Hematopoietic multipotent progenitor cell treated with erythropoietin and hydrocortisone succinate and interleukin-3 and kit ligand, for 17 days (in vitro differentiated cells): Measurements from ENCODE around the gene PRM2.

ENCODE experiments used
- DNase-seq: peaks from one replicate; pipeline ENCODE4 v3.0.0-alpha.2; 2015; ENCODE audit warnings: low spot score

Gene PRM2

DNA sequence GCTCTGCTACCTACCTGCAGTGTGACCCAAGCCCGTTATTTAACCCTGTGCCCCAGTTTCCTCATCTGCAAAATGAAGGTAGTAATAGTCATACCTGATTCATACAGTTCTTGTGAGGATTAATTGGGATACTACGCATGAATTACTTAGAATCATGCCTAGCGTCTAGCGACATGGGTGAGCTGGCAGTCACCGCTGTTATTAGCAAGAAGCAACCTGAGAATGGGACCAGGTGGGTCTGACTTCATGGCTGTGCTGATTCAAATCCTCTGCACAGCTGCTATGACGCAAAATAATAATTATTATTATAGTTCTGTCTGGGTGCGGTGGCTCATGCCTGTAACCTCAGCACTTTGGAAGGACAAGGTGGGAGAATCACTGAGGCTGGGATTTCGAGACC is 28.1 kb downstream of the PRM2 start:
- DNase-seq: no peak

DNA sequence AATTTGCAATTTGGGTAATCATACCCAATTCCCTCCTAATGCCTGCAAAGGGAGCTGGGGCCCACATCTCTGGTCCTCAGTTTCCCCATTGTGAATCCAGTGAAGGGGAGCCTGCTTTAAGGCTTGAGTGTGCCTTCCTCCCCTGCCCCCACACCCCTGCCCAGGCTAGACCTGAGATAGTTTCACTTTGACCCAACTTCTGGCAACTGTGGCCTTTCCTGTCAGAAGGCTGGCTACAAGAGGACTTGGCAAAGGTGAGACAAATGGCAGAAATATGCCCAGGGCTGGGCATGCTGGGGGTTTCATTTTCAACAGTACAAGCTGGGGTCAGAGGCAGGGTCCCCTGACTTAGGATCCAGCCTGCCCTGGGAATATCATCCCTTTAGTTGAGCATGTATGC is 30.3 kb downstream of the PRM2 start:
- DNase-seq: no peak

DNA sequence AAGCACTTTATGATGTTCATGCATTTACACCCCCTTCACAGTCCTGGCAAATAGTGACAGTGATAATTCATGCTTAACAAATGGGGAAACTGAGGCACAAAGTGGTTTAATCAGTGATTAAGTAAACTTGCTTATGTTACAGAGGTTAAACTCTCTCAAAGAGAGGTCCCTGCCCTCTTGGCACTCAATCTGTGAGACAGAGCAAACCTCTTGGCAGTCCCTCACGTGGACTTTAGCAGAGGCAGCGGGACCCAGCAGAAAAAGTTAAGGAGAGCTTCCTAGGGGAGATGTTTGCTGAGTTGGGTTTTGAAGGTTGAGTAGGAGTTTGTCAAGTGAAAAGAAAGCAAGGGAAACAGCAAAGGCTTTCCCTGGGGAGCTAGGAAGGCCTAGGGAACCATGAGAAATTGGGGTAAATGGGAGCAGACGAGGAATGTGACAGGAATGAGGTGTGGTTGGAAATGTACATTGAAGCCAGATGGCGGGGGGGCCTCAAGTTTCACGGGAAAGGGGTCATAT is 31.0 kb downstream of the PRM2 start:
- no peak for DNase-seq

DNA sequence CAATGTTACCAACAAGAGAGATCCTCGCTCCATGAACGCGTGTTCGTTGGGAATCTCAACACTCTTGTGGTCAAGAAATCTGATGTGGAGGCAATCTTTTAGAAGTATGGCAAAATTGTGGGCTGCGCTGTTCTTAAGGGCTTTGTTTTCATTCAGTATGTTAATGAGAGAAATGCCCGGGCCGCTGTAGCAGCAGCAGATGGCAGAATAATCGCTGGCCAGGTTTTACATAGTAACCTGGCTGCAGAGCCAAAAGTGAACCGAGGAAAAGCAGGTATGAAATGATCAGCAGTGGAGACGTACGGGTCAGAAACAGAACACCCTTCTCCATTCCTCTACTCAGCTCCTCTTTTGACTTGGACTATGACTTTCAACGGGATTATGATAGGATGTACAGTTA is 33.6 kb downstream of the PRM2 start:
- no peak for DNase-seq

DNA sequence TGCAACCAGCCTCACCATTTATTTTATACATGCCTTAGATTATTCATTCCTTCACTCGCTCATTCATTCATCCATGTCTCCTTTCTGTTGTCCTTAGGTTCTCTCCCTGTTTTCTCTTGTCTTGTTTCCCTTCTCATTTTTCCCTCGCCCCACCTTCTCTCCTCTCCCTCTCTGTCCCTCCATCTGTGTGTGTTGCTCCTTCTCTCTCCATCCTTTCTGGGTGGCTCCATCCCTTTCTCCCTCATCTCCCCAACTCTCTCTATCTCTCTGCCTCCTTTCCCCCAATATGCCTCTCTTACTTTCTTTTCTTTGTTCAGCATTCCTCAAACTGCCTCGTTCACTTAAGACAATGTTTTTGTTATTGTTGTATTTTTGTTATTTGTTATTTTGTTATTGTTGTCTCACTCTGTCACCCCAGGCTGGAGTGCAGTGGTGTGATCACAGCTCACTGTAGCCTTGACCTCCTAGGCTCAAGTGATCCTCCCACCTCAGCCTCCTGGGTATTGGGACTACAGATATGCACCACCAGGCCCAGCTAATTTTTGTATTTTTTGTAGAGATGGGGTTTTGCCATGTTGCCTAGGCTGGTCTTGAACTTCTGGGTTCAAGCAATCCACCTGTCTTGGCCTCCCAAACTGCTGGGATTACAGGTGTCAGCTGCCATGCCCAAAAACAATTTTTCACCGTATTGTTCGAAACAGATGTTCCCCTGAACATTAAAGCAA is 34.6 kb downstream of the PRM2 start:
- no peak for DNase-seq

DNA sequence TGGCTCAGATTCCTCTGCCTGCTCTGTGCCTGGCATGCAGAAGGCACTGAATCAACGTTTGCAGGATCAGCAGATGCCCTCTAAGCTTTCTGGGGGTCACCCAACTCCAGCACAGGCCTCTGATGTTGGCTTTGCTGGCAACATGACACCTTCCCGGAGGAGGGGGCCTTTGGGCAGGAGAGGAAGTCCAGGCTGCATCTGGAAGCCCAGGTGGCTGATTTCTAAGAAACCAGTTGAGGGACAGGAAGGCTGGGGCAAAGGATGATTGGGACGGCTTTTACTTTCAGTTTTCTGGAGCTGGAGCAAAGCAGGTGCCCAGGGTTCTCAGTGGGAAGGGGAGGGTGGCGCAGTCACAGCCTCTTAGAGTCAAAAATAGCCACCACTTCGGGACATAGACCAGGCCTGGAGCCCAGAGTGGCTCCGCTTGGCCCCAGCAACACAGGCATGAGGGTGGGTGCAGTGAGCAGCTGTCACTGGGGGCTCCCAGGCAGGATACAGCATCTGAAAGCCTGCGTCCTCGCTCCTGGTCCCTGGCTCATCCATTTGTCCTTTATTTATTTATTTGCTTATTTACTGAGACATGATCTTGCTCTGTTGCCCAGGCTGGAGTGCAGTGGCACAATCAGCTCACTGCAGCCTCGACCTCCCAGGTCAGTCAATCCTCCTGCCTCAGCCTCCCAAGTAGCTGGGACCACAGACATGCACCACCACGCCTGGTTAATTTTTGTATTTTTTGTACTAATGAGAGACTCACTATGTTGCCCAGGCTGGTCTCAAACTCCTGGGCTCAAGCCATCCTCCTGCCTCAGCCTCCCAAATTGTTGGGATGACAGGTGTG is 35.4 kb downstream of the PRM2 start:
- no peak for DNase-seq

DNA sequence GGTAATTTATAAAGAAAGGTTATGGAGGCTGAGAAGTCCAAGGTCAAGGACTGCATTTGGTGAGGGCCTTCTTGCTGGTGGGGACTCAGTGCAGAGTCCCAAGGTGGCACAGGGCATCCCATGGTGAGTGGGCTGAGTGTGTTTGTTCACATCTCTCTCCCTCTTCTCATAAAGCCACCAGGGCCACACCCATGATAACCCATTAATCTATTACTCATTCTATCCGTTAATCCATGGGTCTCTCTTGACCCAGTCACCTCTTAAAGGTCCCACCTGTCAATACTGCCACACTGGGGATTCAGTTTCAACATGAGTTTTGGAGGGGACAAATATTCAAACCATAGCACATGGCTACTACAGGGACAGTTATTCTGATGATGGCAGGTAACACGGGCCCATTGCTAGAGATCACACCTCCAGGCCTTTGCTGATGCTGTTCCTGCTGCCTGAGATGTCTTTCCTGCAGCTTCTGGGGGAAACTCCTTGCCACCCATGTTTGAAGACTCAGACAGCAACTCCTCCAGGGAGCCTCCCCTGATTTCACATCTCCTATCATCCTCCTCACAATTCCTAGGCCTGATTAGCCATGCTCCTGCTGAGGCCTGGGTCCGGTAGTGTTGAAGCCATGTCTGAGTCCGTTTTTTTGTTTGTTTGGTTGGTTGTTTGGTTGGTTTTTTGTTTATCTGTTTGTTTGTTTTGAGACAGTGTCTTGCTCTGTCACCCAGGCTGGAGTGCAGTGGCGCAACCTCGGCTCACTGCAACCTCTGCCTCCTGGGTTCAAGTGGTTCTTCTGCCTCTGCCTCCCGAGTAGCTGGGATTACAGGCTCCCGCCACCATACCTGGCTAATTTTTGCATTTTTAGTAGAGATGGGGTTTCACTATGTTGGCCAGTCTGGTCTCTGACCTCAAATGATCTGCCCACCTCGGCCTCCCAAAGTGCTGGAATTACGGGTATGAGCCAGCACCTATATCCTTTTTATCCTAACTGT is 36.3 kb downstream of the PRM2 start:
- DNase-seq: no peak

DNA sequence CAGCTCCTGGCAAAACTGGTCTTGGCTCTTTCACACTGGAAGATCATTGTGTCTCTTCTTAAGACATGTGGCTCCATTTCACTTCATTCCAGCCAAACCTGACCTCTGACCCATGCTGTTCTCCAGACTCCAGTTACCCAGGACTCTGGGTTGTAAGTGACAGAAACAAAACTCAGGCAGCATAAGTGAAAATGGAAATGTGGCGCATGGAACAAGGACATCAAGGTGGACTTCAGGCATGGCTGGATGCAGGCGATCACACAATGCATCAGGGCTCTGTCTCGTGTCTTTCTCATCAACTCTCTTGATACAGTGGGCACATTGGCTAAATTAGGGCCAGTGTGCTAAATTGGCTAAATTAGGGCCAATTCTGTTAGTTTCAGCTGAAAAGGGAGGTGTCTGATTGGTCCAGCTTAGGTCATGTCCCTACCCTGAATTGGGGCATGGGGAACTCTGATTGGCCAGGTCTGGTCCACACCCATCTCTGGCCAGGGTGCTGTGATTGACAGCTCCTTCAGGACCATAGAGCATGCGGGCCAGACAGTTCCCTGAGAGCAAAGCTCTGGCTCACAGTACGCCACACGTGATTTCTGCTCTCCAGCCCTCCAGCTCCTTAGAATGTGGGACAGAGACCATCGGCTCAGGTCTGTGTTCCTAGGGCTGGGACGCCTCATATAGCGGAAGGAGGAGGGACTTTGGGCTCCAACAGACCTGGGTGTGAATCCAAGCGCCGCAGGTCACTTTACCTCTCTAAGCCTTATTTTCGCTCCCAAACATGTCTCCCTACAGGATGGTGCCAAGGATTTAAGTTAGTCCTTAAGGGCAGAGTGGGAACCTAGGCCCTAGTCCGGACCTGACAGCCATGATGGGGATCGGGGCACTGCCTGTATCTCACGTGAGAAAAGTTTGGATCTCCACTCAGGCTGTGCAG is 37.7 kb downstream of the PRM2 start:
- no peak for DNase-seq

DNA sequence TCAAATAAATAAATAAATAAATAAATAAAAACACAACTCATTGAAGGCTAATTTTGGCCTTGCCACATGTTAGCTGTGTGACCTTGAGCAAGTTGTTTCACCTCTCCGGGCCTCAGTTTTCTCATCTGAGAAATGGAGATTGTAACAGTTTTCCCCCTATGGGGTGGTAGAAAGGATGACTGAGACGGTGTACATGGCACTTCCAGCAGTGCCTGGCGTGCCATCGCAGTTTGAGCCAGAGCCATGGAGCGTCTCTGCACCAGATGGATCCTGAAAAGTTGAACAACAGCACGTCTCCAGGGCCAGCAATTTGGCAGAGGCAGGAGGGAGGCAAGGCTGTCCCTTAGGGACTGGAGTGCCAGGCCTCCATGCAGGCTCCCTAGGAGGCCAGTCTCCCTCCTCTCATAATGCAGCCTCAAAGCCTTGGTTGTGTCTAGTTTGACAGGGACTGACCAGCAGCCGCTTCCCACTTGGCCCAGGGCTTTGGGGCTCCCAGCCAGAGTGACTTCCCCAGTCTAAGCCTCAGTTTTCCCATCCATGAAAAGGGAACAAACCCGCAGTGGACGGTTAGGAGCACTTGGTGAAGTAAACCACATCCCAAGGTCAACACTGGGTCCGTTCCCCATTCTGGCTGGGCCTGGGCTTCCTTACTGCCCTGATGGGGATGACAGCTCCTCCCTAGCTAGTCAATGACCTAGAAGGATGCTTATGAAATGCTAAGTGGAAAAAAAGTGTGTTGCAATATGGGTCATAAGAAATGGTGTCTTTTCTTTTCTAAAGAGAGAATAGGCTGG is 39.6 kb downstream of the PRM2 start:
- no peak for DNase-seq

DNA sequence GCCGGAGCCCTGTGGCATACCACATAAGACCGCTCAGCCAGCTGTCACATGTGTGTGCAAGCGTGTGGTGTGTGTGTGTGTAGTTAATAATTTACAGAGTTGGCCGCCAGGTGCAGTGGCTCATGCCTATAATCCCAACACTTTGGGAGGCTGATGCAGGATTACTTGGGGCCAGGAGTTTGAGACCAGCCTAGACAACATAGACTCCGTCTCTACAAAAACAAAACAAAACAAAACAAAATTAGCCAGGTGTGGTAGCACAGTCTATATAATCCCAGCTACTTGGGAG is 40.6 kb downstream of the PRM2 start:
- DNase-seq: no peak

DNA sequence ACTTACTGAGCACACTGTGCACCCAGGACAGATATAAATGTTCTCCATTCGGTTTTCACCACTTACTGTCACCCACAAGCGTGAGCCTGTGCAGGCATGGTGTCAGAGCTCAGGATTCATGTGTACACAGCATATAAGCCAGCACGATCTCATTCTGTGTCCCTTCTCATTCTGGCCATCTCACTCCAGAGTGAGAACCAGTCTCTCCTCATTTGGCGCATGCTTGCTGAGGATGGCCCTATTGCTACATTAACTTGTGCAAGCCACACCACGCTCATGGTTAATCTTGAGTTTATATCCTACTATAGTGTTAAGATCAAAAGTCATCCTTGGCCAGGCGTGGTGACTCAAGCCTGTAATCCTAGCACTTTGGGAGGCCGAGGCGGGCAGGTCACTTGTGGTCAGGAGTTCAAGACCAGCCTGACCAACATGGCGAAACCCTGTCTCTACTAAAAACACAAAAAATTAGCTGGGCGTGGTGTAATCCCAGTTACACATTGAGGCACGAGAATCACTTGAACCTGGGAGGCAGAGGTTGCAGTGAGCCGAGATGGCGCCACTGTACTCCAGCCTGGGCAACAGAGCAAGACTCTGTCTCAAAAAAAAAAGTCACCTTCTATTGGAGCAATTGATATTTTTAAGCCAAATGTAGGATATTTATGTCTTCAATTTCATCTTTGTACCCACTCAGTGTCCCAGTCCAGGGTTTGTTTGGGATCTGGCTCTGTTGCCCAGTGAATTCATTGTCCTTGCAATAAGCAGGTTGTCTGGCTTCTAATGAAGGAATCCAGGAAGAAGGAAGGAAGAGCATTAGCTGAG is 41.2 kb downstream of the PRM2 start:
- no peak for DNase-seq

DNA sequence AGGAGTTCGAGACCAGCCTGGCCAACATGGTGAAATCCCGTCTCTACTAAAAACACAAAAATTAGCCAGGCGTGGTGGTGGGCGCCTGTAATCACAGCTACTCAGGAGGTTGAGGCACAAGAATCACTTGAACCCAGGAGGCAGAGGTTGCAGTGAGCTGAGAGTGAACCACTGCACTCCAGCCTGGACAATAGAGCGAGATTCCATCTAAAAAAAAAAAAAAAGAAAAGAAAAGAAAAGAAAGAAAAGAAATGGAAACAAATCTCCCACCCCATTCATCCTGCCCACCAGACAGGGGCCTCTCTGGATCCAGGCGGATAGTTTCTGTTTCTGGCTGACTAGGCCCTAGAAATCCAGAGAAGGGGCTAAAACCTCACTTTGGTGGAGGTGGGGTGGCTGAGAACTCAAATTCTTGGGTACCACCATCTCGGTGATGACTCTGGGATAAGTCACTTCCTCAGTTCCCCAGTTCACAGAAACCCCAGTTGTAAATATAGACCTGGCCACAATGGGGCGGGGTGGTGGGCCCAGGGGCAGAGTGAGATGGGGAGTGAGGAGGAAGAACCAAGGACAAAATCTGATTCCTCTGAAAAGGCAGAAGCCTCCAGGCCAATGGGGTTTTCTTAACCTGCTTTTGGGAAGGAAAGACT is 42.4 kb downstream of the PRM2 start:
- DNase-seq: no peak

DNA sequence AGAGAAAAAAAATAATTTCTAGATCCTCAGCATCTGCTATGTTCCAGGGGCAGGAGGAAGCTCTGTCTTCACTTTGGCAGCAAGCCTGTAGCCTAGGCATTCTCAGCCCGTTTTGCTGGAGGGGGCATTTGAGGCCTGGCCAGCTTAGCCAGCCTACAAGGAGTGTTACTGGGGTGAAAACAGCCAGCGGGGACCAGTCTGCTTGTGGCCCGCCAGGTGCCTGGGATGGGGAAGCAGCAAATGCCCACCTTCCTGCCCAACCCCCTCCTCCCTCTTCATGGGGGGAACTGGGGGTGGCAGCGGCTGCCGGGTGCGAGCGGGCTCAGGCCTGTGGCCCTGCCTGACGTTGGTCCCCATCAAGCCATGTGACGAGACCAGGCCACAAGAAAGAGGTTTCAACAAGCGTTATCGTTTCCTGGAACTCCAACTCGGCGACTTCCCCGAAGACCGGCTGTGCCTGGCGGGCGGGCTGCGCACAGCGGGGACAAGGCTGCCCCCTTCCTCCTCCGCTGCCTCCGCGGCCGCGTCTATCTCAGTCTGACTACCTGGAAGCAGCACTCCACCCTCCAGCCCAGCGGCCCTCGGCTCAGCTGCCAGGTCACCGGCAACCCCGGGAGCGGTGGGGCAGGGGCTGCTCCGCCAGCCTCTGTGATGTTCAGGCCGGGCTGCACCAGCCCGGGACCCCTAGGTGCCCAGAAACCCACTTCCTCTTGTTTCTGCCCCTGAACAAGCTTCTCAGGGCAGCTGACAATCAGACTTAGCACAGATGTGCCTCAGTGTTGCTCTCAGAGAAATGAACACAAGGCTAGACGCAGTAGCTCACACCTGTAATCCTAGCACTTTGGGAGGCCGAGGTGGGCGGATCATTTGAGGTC is 43.2 kb downstream of the PRM2 start:
- DNase-seq: no peak

DNA sequence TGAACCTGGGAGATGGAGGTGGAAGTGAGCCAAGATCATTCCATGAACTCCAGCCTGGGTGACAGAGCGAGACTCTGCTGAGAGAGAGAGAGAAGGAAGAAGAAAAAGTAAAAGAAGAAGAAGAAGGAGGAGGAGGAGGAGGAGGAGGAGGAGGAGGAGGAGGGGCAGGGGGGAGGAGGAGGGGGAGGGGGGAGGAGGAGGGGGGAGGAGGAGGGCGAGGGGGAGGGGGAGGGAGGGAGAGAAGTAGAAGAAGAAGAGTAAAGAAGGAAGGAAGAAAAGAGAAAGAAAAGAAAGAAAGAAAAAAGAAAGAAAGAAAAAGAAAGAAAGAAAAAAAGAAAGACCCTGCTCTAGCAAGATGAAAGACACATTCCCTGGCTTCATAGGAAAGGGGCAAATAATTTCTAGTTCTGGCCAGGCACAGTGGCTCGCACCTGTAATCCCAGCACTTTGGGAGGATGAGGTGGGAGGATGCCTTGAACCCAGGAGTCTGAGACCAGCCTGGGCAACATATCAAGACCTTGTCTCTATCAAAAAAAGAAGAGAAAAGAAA is 43.9 kb downstream of the PRM2 start:
- no peak for DNase-seq

DNA sequence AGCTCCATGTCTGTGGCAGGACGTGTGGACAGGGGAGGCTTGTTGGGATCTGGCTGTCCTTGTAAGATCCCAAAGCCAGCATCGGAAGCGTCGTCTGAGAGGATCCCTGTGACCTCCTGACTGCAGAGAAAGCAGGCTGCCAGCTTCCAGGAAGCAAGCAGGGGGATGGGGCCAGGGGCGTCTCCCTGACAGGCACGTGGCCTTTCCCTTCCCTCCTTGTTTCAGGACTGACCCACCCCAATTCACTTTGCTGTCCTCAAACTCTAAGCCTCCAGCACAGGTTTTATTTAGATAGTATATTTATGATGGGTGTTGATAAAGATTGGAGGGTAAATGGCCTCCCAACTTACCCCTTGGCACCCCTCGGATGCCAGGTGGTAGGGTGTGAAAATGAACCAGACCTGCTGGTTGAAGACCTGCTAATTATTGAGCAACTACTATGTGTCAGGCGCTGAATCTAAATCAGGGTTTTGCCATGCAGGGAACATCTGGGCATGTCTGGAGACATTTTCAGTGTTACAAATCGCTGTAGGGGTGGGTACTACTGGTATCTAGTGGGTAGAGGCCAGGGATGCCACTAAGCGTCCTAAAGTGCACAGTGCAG is 44.8 kb downstream of the PRM2 start:
- DNase-seq: no peak

DNA sequence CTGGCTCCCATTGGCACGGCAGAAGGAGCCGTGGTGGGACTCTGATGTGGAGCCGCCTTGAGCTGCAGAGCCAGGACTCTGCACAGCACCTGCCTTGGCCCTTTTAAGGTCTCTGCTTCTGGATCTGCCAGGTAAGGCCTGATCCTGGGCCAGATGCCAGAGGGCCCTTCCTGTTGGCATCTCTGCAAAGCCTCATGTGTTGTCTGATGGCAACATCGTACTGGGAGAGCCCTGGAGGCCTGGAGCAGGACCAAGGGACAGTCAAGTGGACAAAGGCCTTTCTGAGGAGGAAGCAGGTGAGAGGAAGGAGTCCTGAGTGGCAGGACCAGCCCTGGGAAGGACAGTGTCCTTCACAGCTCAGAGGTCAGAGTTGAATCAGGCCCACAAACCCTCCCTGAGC is 46.4 kb downstream of the PRM2 start:
- DNase-seq: no peak

DNA sequence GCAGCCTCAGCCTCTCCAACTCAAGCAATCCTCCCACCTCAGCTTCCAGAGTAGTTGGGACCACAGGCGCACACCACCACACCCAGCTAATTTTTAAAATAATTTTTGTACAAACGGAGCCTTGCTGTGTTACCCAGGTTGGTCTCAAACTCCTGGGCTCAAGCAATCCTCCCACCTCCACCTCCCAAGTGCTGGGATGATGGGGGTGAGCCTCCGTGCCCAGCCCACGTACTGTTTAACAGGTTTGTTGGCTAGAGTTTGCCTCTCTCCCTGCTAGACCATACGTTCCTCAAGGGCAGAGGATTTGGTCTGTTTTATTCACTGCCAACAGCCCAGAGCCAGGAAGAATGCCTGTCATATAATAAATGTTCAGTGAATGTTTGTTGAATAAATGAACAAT is 46.8 kb downstream of the PRM2 start:
- DNase-seq: no peak
